K562 (cell line): ENCODE results near the gene CHTOP.

Experiments
- CTCF ChIP-seq, 3 experiments: IDR thresholded peaks in 2 of 3; conservative IDR thresholded peaks in 1 of 3; 2 replicates each; pipeline ENCODE4 v1.5.1; 2011 to 2012; ENCODE audit warnings: low read length in 3 of 3, mild to moderate bottlenecking in 3 of 3, control low read depth in 2 of 3, improper control_type of control experiment in 1 of 3, inconsistent platforms in 1 of 3, low read depth in 1 of 3, mixed read lengths in 1 of 3, moderate library complexity in 1 of 3; ENCODE audit not compliant: insufficient read depth in 2 of 3
- MAFG ChIP-seq: fragments of 450-650 bp; conservative IDR thresholded peaks from 2 replicates; pipeline ENCODE4 v1.6.1; 2016; ENCODE audit warnings: missing genetic modification characterization, missing compliant biosample characterization
- MXI1 ChIP-seq: IDR thresholded peaks from 2 replicates; pipeline ENCODE4 v1.6.1; 2011; ENCODE audit warnings: low read depth, mild to moderate bottlenecking, improper control_type of control experiment, low read length
- NFRKB ChIP-seq: fragments of 450-650 bp; IDR thresholded peaks from 2 replicates; pipeline ENCODE4 v1.6.1; 2016; ENCODE audit warnings: low read depth
- RBM14 ChIP-seq: fragments of 200-400 bp; formaldehyde crosslinking; IDR thresholded peaks from 2 replicates; pipeline ENCODE4 v1.6.1; 2018; ENCODE audit warnings: low read depth, mild to moderate bottlenecking, low read length, moderate library complexity, borderline replicate concordance; ENCODE audit not compliant: insufficient read depth
- TAF1 ChIP-seq: IDR thresholded peaks from 2 replicates; pipeline ENCODE4 v1.6.1; 2011; ENCODE audit warnings: mild to moderate bottlenecking, low read length, moderate library complexity; ENCODE audit not compliant: insufficient read depth, control insufficient read depth, severe bottlenecking; ENCODE audit errors: extremely low read depth
- USF1 ChIP-seq: sonication (generic); formaldehyde crosslinking; IDR thresholded peaks from 2 replicates; pipeline ENCODE4 v1.9.0; 2022; ENCODE audit warnings: mild to moderate bottlenecking, missing genetic modification reagents
- ZBTB8A ChIP-seq: fragments of 450-650 bp; IDR thresholded peaks from 2 replicates; pipeline ENCODE4 v1.6.1; 2018; ENCODE audit warnings: mild to moderate bottlenecking, moderate library complexity; ENCODE audit not compliant: partially characterized antibody
- ZNF274 ChIP-seq: IDR thresholded peaks from 2 replicates; pipeline ENCODE4 v1.6.1; 2011; ENCODE audit warnings: low read depth, mild to moderate bottlenecking, low read length, moderate library complexity, borderline replicate concordance
- ZZZ3 ChIP-seq: fragments of 450-650 bp; IDR thresholded peaks from 2 replicates; pipeline ENCODE4 v1.6.1; 2016; ENCODE audit warnings: antibody characterized with exemption, mild to moderate bottlenecking, moderate library complexity

- TF ChIP-seq NFRKB (no peak), RBM14 (no peak), CTCF (IDR thresholded peaks at IDR 0.05 in 2 of 3, conservative IDR thresholded peaks at IDR 0.05 in 1 of 3; ENCODE audit: insufficient read depth in 2 of 3, low read depth in 1 of 3, low read length in 3 of 3) (no peak), ZNF274 (no peak), MXI1 (no peak), TAF1 (no peak), ZBTB8A (no peak), ZZZ3 (no peak), USF1 (CRISPR knock-in tag) (no peak), MAFG (tag) (no peak)
Observed at GRCh38 chr1:153661111-153661708, 27.3 kb downstream of the CHTOP start.
